Mesendoderm (in vitro differentiated cells): ENCODE measurements around the gene THOP1.

Experiments
- DNase-seq: peaks from one replicate; pipeline ENCODE4 v3.0.0; 2013
- H2AK5ac ChIP-seq: 2 replicates; pipeline ENCODE4 v1.6.1; 2013; ENCODE audit warnings: low read length, inconsistent platforms
- H2BK120ac ChIP-seq: 2 replicates; pipeline ENCODE4 v1.6.1; 2013; ENCODE audit warnings: low read depth, mild to moderate bottlenecking, low read length, moderate library complexity, mixed read lengths
- H2BK15ac ChIP-seq: replicated peaks from 2 replicates; pipeline ENCODE4 v1.6.1; 2013; ENCODE audit warnings: low read depth, mild to moderate bottlenecking, moderate library complexity
- H2BK5ac ChIP-seq: 2 replicates; pipeline ENCODE4 v1.6.1; 2013; ENCODE audit warnings: low read length, inconsistent platforms
- H3K18ac ChIP-seq: 2 replicates; pipeline ENCODE4 v1.6.1; 2013; ENCODE audit warnings: mild to moderate bottlenecking, low read length, mixed read lengths
- H3K23ac ChIP-seq: one replicate; pipeline ENCODE4 v1.6.1; 2013; ENCODE audit warnings: low read length
- H3K27ac ChIP-seq: 2 replicates; pipeline ENCODE4 v1.5.1; 2013; ENCODE audit warnings: low read depth, mild to moderate bottlenecking, inconsistent platforms, low read length, moderate library complexity
- H3K27me3 ChIP-seq: 2 replicates; pipeline ENCODE4 v1.6.1; 2013; ENCODE audit warnings: low read length, control low read depth, mild to moderate bottlenecking, inconsistent platforms; ENCODE audit not compliant: insufficient read depth, poor library complexity
- H3K36me3 ChIP-seq: 2 replicates; pipeline ENCODE4 v1.6.1; 2013; ENCODE audit warnings: low read length, inconsistent platforms; ENCODE audit not compliant: control insufficient read depth, insufficient read depth
- H3K4ac ChIP-seq: one replicate; pipeline ENCODE4 v1.6.1; 2013; ENCODE audit warnings: low read depth, mild to moderate bottlenecking, low read length, moderate library complexity
- H3K4me1 ChIP-seq: 2 replicates; pipeline ENCODE4 v1.6.1; 2013; ENCODE audit warnings: low read depth, low read length, inconsistent platforms; ENCODE audit not compliant: control insufficient read depth
- H3K4me2 ChIP-seq: 2 replicates; pipeline ENCODE4 v1.6.1; 2013; ENCODE audit warnings: low read length
- H3K4me3 ChIP-seq: 2 replicates; pipeline ENCODE4 v1.5.1; 2013; ENCODE audit warnings: mild to moderate bottlenecking, low read length
- H3K56ac ChIP-seq: one replicate; pipeline ENCODE4 v1.6.1; 2013; ENCODE audit warnings: low read length
- H3K79me1 ChIP-seq: 2 replicates; pipeline ENCODE4 v1.6.1; 2013; ENCODE audit warnings: low read length, inconsistent platforms
- H3K79me2 ChIP-seq: 2 replicates; pipeline ENCODE4 v1.6.1; 2013; ENCODE audit warnings: mild to moderate bottlenecking, low read length; ENCODE audit not compliant: control insufficient read depth, insufficient read depth
- H3K9ac ChIP-seq: 2 replicates; pipeline ENCODE4 v1.6.1; 2013; ENCODE audit warnings: low read length, inconsistent platforms
- H4K5ac ChIP-seq: one replicate; pipeline ENCODE4 v1.6.1; 2013; ENCODE audit warnings: low read length
- H4K8ac ChIP-seq: one replicate; pipeline ENCODE4 v1.6.1; 2013; ENCODE audit warnings: low read depth, mild to moderate bottlenecking, control low read depth, low read length, moderate library complexity
- WGBS: extraction: QIAGEN DNeasy Blood & Tissue Kit; methylation state at CpG from one replicate; pipeline ENCODE4 v1.1.7; 2013; ENCODE audit warnings: low lambda C conversion rate, missing lambda C conversion rate; ENCODE audit not compliant: insufficient coverage; ENCODE audit errors: extremely low coverage; 5-methylcytosine and 5-hydroxymethylcytosine counted together

Gene THOP1

GRCh38 chr19:2759965-2760364, 25.3 kb upstream of the THOP1 start:
- no peaks in the 10 kb centered on the region for H3K79me2 ChIP-seq
- no peak overlapping the region for H2BK120ac ChIP-seq
- no CpG with 5 or more reads among the region's 7 CpGs for WGBS
- H2AK5ac ChIP-seq = no peak overlapping the region
- no peak overlapping the region for H2BK5ac ChIP-seq
- H4K5ac ChIP-seq = no peak overlapping the region
- no peak overlapping the region for H3K4me2 ChIP-seq
- H3K27ac ChIP-seq = no peak overlapping the region
- H3K18ac ChIP-seq = no peak overlapping the region
- H3K23ac ChIP-seq = no peak overlapping the region
- no peaks in the 10 kb centered on the region for H3K27me3 ChIP-seq
- H4K8ac ChIP-seq = no peak overlapping the region
- no peak overlapping the region for H2BK15ac ChIP-seq
- peaks cover 16% of the 10 kb centered on the region for H3K36me3 ChIP-seq
- no peak overlapping the region for H3K56ac ChIP-seq
- no peak for DNase-seq
- no peak overlapping the region for H3K4me3 ChIP-seq
- no peaks in the 10 kb centered on the region for H3K79me1 ChIP-seq
- H3K4ac ChIP-seq = no peak overlapping the region
- H3K4me1 ChIP-seq = no peaks in the 10 kb centered on the region
- H3K9ac ChIP-seq = no peak overlapping the region

- Histone ChIP-seq H3K4me1 (no peaks in the 10 kb centered on the region), H2AK5ac (no peak overlapping the region), H4K8ac (no peak overlapping the region), H3K4me2 (no peak overlapping the region), H3K4me3 (no peak overlapping the region), H3K23ac (no peak overlapping the region), H3K36me3 (peaks cover 13% of the 10 kb centered on the region), H4K5ac (no peak overlapping the region), H3K18ac (no peak overlapping the region), H2BK120ac (no peak overlapping the region), H2BK15ac (no peak overlapping the region), H3K9ac (no peak overlapping the region), H3K27me3 (no peaks in the 10 kb centered on the region), H3K4ac (no peak overlapping the region), H3K27ac (no peak overlapping the region), H2BK5ac (no peak overlapping the region), H3K79me2 (no peaks in the 10 kb centered on the region), H3K79me1 (no peaks in the 10 kb centered on the region), H3K56ac (no peak overlapping the region)
- DNase-seq = no peak
- WGBS = no CpG with 5 or more reads among the region's 16 CpGs
Observed at GRCh38 chr19:2761309-2761677, 24.0 kb upstream of the THOP1 start.

GRCh38 chr19:2761876-2762782, 23.2 kb upstream of the THOP1 start:
- whole genome bisulfite sequencing = no CpG with 5 or more reads among the region's 43 CpGs
- no peak overlapping the region for H3K56ac ChIP-seq
- H3K23ac ChIP-seq = no peak overlapping the region
- no peaks in the 10 kb centered on the region for H3K4me1 ChIP-seq
- no peak overlapping the region for H3K27ac ChIP-seq
- no peak overlapping the region for H4K5ac ChIP-seq
- no peak overlapping the region for H2BK5ac ChIP-seq
- no peak overlapping the region for H2BK15ac ChIP-seq
- no peak overlapping the region for H3K4me2 ChIP-seq
- H3K4ac ChIP-seq = no peak overlapping the region
- no peaks in the 10 kb centered on the region for H3K27me3 ChIP-seq
- no peak overlapping the region for H2AK5ac ChIP-seq
- H3K18ac ChIP-seq = no peak overlapping the region
- no peak overlapping the region for H3K9ac ChIP-seq
- H3K79me1 ChIP-seq = no peaks in the 10 kb centered on the region
- no peak overlapping the region for H3K4me3 ChIP-seq
- H3K36me3 ChIP-seq = peaks cover 13% of the 10 kb centered on the region
- no peaks in the 10 kb centered on the region for H3K79me2 ChIP-seq
- no peak overlapping the region for H4K8ac ChIP-seq
- no peak for DNase-seq
- H2BK120ac ChIP-seq = no peak overlapping the region

- Histone ChIP-seq H4K8ac (no peak overlapping the region), H3K4me1 (no peaks in the 10 kb centered on the region), H3K56ac (no peak overlapping the region), H2BK5ac (no peak overlapping the region), H3K23ac (no peak overlapping the region), H3K9ac (no peak overlapping the region), H3K4me3 (no peak overlapping the region), H2BK120ac (no peak overlapping the region), H3K79me1 (no peaks in the 10 kb centered on the region), H3K18ac (no peak overlapping the region), H3K4ac (no peak overlapping the region), H2AK5ac (no peak overlapping the region), H3K79me2 (no peaks in the 10 kb centered on the region), H3K36me3 (peaks cover 13% of the 10 kb centered on the region), H3K4me2 (no peak overlapping the region), H2BK15ac (no peak overlapping the region), H3K27me3 (no peaks in the 10 kb centered on the region), H3K27ac (no peak overlapping the region), H4K5ac (no peak overlapping the region)
- no CpG with 5 or more reads among the region's 23 CpGs for WGBS
- no peak for DNase-seq
Observed at GRCh38 chr19:2762783-2763496, 22.4 kb upstream of the THOP1 start.

GRCh38 chr19:2763687-2764086, 21.6 kb upstream of the THOP1 start:
- WGBS = no CpG with 5 or more reads among the region's 12 CpGs
- Histone ChIP-seq H2BK15ac (no peak overlapping the region), H3K36me3 (peaks cover 11% of the 10 kb centered on the region), H4K8ac (no peak overlapping the region), H4K5ac (no peak overlapping the region), H3K18ac (no peak overlapping the region), H3K56ac (no peak overlapping the region), H3K9ac (no peak overlapping the region), H3K4me3 (no peak overlapping the region), H3K4me2 (no peak overlapping the region), H3K79me1 (peaks cover 4% of the 10 kb centered on the region), H3K4me1 (no peaks in the 10 kb centered on the region), H3K27me3 (no peaks in the 10 kb centered on the region), H3K23ac (no peak overlapping the region), H2AK5ac (no peak overlapping the region), H3K27ac (no peak overlapping the region), H2BK120ac (no peak overlapping the region), H3K79me2 (peaks cover 1% of the 10 kb centered on the region), H3K4ac (no peak overlapping the region), H2BK5ac (no peak overlapping the region)
- DNase-seq = no peak
